Activated T-cell treated with anti-CD3 and anti-CD28 coated beads for 48 hours (primary cell): ENCODE results near the gene BCL2L12.
"Not testable (repeated sequence)": the region's sequence is repeated elsewhere in the genome, so short reads cannot be mapped to it uniquely, and the experiment has no call there.

Experiments
- DNase-seq: peaks from one replicate; pipeline ENCODE4 v3.0.0-alpha.2; 2020; ENCODE audit warnings: low read depth

BCL2L12 gene

GRCh38 chr19:49713236-49713845, 47.6 kb downstream of the BCL2L12 start:
- DNase-seq: no peak

- no peak for DNase-seq
Measured at GRCh38 chr19:49716154-49716553, 50.4 kb downstream of the BCL2L12 start.

GRCh38 chr19:49718511-49718910, 52.8 kb downstream of the BCL2L12 start:
- no peak for DNase-seq

GRCh38 chr19:49718991-49719390, 53.3 kb downstream of the BCL2L12 start:
- no peak for DNase-seq

GRCh38 chr19:49719420-49719819, 53.7 kb downstream of the BCL2L12 start:
- DNase-seq: not testable (repeated sequence)
